Effector memory CD4-positive, alpha-beta T cell (primary cell): Measurements from ENCODE around the gene SPATA17.

ENCODE experiments used
- DNase-seq, 3 donors: peaks; one replicate each; pipeline ENCODE4 v3.0.0-alpha.2; 2020
- H3K27ac ChIP-seq: 2 replicates; pipeline ENCODE4 v1.7.0; 2013; ENCODE audit warnings: mild to moderate bottlenecking, low read length, moderate library complexity; ENCODE audit not compliant: insufficient read depth, poor library complexity, severe bottlenecking
- H3K27me3 ChIP-seq: replicated peaks from 2 replicates; pipeline ENCODE4 v1.7.0; 2013; ENCODE audit warnings: mild to moderate bottlenecking, low read length; ENCODE audit not compliant: insufficient read depth, control insufficient read depth, poor library complexity, severe bottlenecking
- H3K36me3 ChIP-seq: 2 replicates; pipeline ENCODE4 v1.7.0; 2013; ENCODE audit warnings: mild to moderate bottlenecking, low read length, moderate library complexity; ENCODE audit not compliant: control insufficient read depth, insufficient read depth
- H3K4me1 ChIP-seq: 2 replicates; pipeline ENCODE4 v1.7.0; 2013; ENCODE audit warnings: low read length, mild to moderate bottlenecking; ENCODE audit not compliant: control insufficient read depth, insufficient read depth, poor library complexity, severe bottlenecking
- H3K4me3 ChIP-seq: 2 replicates; pipeline ENCODE4 v1.7.0; 2013; ENCODE audit warnings: low read length, low read depth, mild to moderate bottlenecking; ENCODE audit not compliant: insufficient read depth, poor library complexity, severe bottlenecking
- H3K9me3 ChIP-seq: 2 replicates; pipeline ENCODE4 v1.7.0; 2013; ENCODE audit warnings: mild to moderate bottlenecking, low read length, moderate library complexity; ENCODE audit not compliant: control insufficient read depth

Gene SPATA17

DNA sequence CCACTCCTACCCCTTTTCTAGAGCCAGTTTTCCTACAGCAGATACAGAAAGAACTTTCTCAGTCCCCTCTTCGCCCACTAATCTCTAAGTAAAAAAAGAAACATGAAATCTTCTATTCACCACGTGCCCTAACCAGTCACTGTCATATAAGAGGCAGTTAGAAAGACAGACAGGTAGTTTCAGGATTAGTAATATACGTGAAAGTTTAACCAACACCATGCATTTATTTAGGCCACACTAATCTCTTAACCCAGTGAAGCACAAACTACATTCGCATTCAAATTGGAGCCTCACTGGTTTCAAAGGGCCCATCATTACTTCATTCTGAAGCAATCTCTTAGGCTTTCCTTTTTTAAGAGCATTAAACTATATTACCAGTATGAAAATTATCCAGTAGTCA, 10.3 kb upstream of the SPATA17 start:
- Histone ChIP-seq H3K4me1 (no peaks in the 10 kb centered on the region), H3K27me3 (no peaks in the 10 kb centered on the region), H3K36me3 (peaks cover 8% of the 10 kb centered on the region), H3K27ac (no peak overlapping the region), H3K4me3 (no peak overlapping the region), H3K9me3 (no peaks in the 10 kb centered on the region)
- no peak for DNase-seq

DNA sequence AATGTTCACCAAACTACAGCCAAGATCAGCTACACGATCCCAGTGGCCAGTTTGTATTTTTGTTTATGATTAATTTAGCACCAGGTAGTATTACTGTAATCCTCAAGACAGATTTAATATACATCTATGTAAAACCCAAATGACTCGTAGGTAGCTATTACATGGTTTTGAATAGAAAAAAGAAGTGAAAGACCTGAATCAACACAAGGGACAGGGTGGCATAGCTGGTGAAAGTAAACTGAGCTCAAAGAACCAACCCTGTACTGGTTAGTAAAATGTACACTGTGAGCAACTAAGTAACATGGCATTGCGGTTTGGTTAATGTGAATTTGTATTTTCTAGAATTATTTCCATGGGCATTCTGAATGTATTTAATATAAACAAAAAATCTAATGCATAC, 9.1 kb upstream of the SPATA17 start:
- no peak overlapping the region for H3K27ac ChIP-seq
- H3K36me3 ChIP-seq = peaks cover 8% of the 10 kb centered on the region
- no peaks in the 10 kb centered on the region for H3K4me1 ChIP-seq
- no peak overlapping the region for H3K4me3 ChIP-seq
- no peaks in the 10 kb centered on the region for H3K27me3 ChIP-seq
- no peak for DNase-seq
- H3K9me3 ChIP-seq = no peaks in the 10 kb centered on the region

DNA sequence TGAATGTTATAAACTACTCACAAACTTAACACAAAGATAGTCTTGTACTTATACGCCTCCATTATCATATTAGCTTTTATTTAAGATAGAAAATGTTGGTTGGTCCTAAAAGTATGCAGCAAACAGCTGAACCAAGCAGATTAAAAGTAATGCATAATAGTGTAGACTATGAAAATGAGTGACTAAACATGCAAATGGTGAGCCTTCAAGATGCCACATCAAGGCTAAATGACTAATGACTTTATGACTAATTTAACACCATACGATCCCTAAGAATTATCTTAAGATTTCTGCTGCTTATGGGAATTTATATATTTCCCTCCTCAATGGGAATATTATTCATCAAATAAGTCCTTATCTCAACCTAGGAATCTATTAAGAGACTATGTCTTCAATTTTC, 4.8 kb upstream of the SPATA17 start:
- Histone ChIP-seq H3K36me3 (no peaks in the 10 kb centered on the region), H3K4me1 (peaks cover 7% of the 10 kb centered on the region), H3K4me3 (no peak overlapping the region), H3K9me3 (no peaks in the 10 kb centered on the region), H3K27me3 (no peaks in the 10 kb centered on the region), H3K27ac (no peak overlapping the region)
- no peak for DNase-seq

DNA sequence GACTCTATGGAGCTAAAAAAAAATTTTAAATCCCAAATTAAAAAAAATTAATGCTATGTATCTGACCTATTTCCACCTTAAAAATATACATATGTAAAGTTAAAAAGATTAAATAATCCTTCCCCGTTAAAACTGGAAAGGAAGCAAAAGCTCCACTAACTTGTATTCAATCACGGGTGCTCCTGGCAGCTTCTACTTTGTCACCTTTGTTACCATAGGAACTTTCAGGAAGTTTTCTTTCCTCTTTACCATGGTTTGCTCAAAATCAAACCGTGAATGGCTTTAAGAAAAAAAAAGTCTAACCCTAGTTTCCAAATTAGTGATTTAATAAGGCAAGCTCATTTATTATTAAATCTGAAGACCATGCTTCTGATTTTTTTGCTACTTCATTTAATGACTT, 3.7 kb upstream of the SPATA17 start:
- Histone ChIP-seq H3K27ac (no peak overlapping the region), H3K9me3 (no peaks in the 10 kb centered on the region), H3K27me3 (no peaks in the 10 kb centered on the region), H3K4me3 (no peak overlapping the region), H3K4me1 (peaks cover 7% of the 10 kb centered on the region), H3K36me3 (no peaks in the 10 kb centered on the region)
- DNase-seq = no peak

DNA sequence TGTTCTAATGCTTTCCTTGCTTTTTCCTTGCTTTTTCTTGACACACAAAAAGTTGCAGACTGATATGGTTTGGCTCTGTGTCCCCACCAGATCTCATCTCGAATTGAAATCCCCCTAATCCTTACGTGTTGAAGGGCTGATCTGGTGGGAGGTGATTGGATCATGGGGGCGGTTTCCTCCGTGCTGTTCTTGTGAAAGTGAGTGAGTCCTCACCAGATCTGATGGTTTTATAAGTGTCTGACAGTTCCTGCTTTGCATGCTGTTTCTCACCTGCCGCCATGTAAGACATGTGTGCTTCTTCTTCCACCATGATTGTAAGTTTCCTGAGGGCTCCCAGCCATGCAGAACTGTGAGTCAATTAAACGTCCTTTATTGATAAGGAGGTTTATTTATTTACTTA, 11.3 kb downstream of the SPATA17 start:
- DNase-seq = no peak
- Histone ChIP-seq H3K9me3 (no peaks in the 10 kb centered on the region), H3K4me3 (no peak overlapping the region), H3K27ac (no peak overlapping the region), H3K4me1 (no peaks in the 10 kb centered on the region), H3K27me3 (no peaks in the 10 kb centered on the region), H3K36me3 (no peaks in the 10 kb centered on the region)

DNA sequence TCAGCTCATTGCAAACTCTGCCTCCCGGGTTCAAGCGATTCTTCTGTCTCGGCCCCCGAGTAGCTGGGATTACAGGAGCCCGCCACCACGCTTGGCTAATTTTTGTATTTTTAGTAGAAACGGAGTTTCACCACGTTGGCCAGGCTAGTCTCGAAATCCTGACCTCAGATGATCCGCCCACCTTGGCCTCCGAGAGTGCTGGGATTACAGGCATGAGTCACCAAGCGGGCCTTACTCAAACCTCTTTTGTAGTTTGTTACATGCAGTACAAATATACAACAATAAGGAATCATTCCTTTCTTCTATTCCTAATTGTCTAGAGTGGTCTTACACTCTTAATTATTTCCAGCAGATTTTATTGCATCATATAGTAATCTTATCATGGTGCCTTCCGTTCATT, 16.6 kb downstream of the SPATA17 start:
- no peaks in the 10 kb centered on the region for H3K36me3 ChIP-seq
- H3K4me3 ChIP-seq = no peak overlapping the region
- no peak for DNase-seq
- H3K27me3 ChIP-seq = no peaks in the 10 kb centered on the region
- no peak overlapping the region for H3K27ac ChIP-seq
- no peaks in the 10 kb centered on the region for H3K9me3 ChIP-seq
- H3K4me1 ChIP-seq = no peaks in the 10 kb centered on the region

DNA sequence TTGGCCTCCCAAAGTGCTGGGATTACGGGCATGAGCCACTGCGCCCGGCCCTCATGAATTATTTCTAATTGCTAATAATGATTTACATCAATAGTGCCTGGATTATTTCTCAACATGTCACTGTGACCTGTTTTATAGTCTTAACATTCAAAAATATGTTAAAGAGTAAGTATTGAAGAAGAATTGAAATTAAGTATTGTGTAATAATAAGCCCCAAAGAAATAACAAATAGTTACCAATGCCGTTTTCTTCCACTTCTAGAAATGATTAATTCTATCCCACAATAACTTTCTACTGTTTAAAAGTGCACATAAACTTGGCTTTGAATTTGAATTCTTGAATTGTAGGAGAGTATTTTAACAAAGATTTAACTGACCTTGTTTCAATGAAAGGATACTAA, 19.5 kb downstream of the SPATA17 start:
- Histone ChIP-seq H3K27me3 (no peaks in the 10 kb centered on the region), H3K9me3 (no peaks in the 10 kb centered on the region), H3K4me3 (no peak overlapping the region), H3K36me3 (no peaks in the 10 kb centered on the region), H3K4me1 (no peaks in the 10 kb centered on the region), H3K27ac (no peak overlapping the region)
- DNase-seq = no peak

DNA sequence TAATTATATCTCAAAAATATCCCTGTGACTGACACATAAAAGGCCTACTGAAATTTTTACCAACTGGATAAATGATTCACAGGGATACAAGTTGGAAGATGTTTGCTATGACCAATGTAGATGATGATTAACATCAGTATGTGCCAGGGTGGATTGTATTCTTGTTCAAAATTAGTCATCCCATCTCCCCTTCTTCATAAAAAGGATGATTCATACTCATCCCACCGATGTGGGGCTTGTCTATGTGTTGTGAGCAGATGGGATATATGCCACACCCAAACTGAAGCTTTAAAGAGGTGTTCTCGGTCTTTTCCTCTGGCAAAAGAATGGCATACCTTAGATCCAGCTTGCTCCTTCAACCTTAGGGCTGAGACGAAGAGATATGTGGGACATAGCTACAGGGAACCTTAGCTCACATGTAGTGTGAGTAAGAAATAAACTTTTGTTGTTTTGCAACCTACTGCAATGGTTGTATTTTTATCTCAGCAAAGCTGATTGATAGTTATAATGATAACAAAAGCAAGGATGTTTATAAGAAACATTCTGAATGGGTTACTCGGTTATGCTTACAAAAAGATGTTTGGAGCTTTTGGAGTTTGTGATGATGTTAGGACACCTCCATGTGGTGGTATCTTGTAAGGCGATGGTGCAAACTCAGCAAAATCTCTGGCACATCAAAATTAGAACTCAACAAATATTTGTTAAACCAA, 29.4 kb downstream of the SPATA17 start:
- Histone ChIP-seq H3K36me3 (no peaks in the 10 kb centered on the region), H3K27me3 (no peaks in the 10 kb centered on the region), H3K4me3 (no peak overlapping the region), H3K4me1 (no peaks in the 10 kb centered on the region), H3K9me3 (no peaks in the 10 kb centered on the region), H3K27ac (no peak overlapping the region)
- DNase-seq = no peak

DNA sequence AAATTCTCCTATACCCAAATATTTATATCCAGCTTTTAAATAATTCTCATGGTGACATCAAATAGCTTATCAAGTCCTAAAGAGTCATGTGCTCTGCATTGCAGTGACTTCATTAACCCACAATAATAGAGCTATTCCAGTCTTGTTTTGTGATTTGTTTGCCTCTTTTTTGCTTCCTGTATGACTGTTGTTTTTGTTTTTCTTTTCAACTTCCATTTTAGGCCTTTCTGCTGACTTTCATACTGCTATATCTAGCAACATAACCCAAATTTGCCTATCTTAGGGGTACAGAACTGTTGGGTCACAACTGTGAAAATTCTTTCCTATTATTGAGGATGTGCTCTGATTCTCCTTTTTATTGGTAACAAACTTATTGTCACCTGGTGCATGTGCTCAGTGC, 30.3 kb downstream of the SPATA17 start:
- H3K9me3 ChIP-seq = no peaks in the 10 kb centered on the region
- H3K36me3 ChIP-seq = no peaks in the 10 kb centered on the region
- DNase-seq = no peak
- H3K4me3 ChIP-seq = no peak overlapping the region
- no peaks in the 10 kb centered on the region for H3K4me1 ChIP-seq
- H3K27me3 ChIP-seq = no peaks in the 10 kb centered on the region
- no peak overlapping the region for H3K27ac ChIP-seq

DNA sequence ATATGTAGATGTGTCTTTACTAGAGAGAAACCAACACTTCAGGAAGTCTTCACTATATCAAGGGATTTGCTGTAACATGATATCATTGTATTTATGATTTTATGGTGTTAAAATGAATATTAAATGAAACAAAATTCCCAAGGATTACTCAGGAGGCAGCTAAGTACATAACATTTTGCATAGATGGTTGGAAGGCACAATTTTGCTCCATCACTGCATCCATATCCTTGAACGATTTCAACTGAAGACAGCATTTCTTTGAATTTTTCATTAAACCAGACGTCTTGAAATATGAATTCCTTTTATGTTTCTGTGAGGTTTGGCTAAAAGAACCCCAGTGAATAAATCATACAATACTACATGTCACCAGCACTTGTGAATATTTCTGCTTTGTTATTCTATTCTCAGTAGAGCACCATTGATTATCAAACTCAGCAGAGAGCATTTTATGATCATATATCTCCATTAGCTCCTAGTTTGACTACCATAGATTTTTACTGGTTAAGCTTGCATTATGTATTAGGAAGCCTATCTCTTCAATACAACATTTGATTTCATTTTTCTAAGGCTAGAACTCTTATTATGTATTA, 37.3 kb downstream of the SPATA17 start:
- Histone ChIP-seq H3K4me3 (no peak overlapping the region), H3K9me3 (no peaks in the 10 kb centered on the region), H3K27ac (no peak overlapping the region), H3K36me3 (no peaks in the 10 kb centered on the region), H3K4me1 (no peaks in the 10 kb centered on the region), H3K27me3 (no peaks in the 10 kb centered on the region)
- no peak for DNase-seq
